Right lobe of liver (tissue), 4 donors: ENCODE data around the gene MMP19.

Experiments used
- CTCF ChIP-seq, 4 donors: fragments of 200-600 bp in 3 of 4; fragments of 450-650 bp in 1 of 4; IDR thresholded peaks; one replicate each; pipeline versions ENCODE4 v1.5.1 to v1.8.0; 2016 to 2022; ENCODE audit warnings: antibody characterized with exemption in 4 of 4, mild to moderate bottlenecking in 2 of 4
- POLR2A ChIP-seq: fragments of 450-650 bp; IDR thresholded peaks from one replicate; pipeline ENCODE4 v1.6.1; 2017; ENCODE audit warnings: antibody characterized with exemption, mild to moderate bottlenecking
- donor health status: DM: no; HTN: no; CAD: no.
- donor health status: DM: no; HTN: no; CAD: no.
- donor health status: DM: no; HTN: yes; CAD: no.

DNA sequence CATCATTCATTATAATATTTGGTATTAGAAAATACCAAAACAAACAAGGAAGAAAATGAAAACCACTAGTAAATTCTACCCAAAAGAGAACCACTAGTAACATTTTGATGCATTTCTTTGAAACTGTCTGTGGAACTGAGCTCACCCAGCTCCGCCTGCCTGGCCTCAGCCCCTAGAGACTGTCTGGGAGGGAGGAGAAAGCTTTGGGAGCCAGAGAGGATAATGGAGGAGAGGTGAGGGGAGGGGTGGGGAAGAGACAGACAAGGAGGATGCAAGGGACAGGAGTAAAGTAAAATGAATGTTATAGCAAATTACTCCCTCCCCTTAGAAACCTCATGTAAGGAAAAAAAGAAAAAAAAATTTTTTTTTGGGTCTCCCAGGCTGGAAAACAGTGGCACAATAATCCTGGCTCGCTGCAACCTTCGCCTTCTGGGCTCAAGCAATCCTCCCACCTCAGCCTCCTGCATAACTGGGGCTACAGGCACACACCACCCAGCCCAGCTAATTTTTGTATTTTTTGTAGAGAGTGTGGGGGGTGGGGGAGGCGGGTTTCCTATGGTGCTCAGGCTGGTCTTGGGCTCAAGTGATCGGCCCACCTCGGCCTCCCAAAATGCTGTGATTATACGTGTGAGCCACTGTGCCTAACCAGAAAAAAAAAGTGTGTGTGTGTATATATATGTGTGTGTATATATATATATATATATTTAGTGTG lies 3.2 kb upstream of the MMP19 start:
- TF ChIP-seq CTCF (IDR thresholded peaks at IDR 0.05) = no peak
- TF ChIP-seq POLR2A = no peak
